VCaP (cell line): ENCODE measurements around the gene ZNF141.

Experiments used
- H3K27ac ChIP-seq: fragments of 450-650 bp; 2 replicates; pipeline ENCODE4 v1.5.1; 2017
- TF ChIP-seq, protein P1 (sequence below): fragments of 450-650 bp; conservative IDR thresholded peaks from 2 replicates; pipeline ENCODE4 v1.5.1; 2017; ENCODE audit warnings: mild to moderate bottlenecking, moderate library complexity

Gene ZNF141

DNA sequence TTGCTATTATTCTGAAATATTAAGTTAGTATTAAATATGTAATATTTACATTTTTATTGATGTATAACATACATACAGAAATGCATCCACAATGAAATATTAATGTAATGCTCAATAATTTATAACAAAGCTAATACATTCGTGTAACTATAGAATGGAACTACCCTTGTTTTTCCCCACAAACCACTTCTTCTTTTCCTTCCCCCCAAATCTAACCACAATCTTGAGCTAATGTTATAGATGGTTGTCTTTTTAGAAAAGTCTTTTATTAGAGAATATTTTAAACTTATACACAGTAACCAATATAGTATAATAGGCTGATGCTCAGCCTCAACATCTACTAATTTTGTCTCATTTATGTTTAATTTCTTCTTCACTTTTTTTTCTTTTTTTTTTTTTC lies 27.8 kb upstream of the ZNF141 start:
- H3K27ac ChIP-seq, result no peak overlapping the region
- TF ChIP-seq, protein P1, sequence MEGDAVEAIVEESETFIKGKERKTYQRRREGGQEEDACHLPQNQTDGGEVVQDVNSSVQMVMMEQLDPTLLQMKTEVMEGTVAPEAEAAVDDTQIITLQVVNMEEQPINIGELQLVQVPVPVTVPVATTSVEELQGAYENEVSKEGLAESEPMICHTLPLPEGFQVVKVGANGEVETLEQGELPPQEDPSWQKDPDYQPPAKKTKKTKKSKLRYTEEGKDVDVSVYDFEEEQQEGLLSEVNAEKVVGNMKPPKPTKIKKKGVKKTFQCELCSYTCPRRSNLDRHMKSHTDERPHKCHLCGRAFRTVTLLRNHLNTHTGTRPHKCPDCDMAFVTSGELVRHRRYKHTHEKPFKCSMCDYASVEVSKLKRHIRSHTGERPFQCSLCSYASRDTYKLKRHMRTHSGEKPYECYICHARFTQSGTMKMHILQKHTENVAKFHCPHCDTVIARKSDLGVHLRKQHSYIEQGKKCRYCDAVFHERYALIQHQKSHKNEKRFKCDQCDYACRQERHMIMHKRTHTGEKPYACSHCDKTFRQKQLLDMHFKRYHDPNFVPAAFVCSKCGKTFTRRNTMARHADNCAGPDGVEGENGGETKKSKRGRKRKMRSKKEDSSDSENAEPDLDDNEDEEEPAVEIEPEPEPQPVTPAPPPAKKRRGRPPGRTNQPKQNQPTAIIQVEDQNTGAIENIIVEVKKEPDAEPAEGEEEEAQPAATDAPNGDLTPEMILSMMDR, result no peak

DNA sequence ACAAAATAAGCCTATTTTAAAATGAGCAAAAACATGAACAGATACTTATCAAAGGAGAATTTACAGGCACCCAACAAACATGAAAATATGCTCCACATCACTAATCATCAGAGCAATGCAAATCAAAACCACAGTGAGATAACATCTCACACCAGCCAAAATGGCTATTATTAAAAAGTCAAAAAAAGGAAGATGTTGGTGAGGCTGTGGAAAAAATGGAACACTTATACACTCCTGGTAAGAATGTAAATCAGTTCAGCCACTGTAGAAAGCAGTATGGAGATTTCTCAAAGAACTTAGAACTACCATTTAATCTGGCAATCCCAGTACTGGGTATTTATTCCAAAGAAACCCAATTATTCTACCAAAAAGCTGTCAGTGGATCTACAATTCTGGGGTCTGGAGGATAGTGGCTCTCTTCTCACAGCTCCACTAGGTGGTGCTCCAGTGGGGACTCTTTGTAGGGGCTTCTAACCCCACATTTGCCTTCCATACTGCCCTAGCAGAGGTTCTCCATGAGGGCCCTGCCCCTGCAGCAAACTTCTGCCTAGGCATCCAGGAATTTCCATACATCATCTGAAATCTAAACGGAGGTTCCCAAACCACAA lies 23.2 kb upstream of the ZNF141 start:
- H3K27ac ChIP-seq, result no peak overlapping the region
- TF ChIP-seq, protein P1, result no peak

DNA sequence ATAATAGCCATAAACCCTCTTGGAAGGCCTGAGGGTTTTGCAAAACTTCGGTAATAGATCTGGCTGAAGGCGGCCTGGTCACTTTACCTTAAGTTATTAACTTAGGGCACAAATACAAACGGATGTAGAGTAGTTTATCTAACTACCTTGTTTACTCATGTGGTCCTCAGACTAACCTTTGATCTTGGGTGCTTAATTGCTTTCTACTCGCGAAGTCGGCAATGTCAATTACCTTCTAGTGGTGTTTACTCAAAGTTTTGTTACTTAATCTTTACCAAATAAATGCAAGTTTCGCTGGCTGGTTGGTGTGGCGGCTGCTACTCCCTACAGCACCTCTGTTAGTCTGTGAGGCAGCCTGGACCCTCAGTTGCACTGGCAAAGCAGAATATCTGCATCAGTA lies 8.9 kb upstream of the ZNF141 start:
- no peak overlapping the region for H3K27ac ChIP-seq
- TF ChIP-seq, protein P1, result no peak

DNA sequence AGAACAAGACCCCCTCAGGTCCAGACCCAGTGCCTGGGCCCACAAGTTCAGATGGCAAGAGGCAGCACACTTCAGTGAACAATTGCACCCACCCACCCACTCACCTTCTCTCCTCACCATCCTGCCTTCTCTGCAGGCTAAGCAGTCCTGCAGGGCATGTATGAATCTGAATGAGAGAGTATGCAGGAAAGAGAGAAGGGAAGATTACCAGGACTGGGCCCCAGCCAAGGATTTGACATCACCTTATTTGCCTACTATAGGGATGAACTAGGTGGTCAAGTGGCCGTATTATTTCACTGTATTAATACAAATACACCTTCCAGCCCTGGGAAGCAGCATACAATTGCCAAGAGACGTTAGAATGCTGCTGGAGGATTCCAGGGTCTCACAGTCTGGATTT lies 2.1 kb upstream of the ZNF141 start:
- H3K27ac ChIP-seq, result peak overlapping the region; percentile 91
- TF ChIP-seq, protein P1, result no peak

DNA sequence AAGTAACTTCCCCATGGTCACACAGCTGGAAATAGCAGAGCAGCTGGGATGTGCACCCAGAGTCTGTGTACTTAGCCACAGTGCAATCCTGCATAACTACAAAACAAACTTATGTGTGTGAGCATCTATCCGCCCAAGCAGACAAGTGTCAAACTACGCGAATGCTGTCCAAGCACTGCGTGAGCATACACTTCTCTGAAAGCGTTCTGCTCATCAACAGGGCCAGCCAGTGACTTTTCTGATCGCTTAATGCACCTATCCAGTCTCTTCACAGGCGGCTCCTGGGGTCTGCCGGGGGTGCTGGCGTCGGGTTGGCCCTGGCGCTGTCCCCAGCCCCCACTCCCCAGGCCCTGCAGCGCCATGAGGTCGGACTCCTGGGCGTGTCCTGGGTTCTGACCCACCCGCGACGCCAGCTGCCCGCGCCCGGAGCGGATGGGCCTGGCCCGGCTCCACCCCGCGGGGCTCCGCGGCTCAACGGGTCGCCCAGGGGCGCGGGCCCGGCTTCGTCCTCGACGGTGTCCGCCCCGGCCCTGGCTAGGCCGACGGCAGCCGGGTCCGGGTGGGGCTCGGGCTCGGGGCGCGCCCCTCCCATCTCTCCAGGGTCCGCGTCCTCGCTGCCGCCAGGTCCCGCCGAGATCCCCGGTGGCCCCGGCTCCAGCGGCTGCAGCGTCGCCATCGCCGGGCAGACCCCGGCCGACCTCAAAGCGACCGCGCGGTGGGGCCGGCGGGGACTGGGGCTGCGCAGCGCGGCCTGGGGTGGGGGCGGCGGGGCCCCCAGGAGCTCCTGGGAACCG lies 1.3 kb upstream of the ZNF141 start:
- H3K27ac ChIP-seq, result peak overlapping the region; percentile 91
- TF ChIP-seq, protein P1, result no peak

DNA sequence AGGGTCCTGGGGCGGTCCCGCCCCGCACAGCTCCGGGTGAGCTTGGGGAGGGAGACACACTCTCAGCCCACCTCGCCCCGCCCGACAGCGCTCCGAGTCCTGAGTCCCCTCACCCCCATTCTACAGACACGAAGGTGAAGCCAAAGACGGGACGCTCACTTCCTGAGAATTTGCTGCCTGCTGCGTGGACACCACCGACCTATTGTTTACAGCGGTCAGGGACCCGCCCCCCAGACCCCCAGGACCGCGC lies 796 bp upstream of the ZNF141 start:
- peak overlapping the region; percentile 91 for H3K27ac ChIP-seq
- TF ChIP-seq, protein P1, result no peak

DNA sequence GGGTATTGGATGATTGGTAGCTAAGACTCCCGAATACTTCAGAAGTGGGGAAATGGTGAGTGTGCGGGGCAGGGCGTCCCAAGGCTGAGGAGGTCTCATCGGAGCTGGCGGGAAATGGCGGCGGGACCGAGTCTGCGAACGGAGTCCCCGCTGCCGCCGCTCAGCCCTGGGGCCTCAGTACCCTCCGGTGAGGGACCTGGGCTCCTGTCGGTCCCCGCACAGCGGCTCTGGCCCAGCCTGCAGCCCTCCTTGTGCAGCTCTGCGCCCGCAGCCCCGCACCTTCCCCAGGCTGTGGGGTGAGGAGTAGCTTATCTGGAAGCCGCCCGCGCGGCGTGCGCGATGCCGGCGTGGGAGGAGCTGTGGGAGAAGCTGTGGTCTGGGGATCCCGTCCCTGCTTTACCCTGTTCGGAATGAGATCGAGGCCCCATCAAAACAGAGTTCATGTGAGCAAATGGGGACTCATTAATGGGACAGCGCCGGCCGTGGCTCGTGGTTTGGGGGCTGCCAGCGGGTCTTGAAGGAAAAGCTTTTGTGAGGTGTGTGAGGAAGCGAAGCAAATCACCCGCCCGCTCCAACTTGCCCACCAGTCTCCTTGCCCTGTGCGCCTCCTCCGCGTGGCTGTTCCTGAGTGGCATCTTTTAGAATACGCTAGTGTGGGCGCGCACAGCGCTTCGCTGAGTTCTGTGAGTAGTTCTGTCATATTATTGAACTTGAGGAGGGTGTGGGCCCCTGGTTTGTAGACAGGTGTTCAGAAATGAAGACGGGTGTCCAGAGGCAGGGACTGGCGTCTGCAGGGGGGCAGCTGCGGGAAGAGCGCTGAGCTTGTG lies 531 bp downstream of the ZNF141 start:
- peak overlapping the region; percentile 91 for H3K27ac ChIP-seq
- TF ChIP-seq, protein P1, result no peak
